SU-DHL-6 (cell line): ENCODE results near the gene CLSTN2.

Experiments used
- CTCF ChIP-seq: fragments of 200-600 bp; sonication (generic); IDR thresholded peaks from one replicate; pipeline ENCODE4 v1.5.1; 2017; ENCODE audit warnings: antibody characterized with exemption, mild to moderate bottlenecking, low read length, moderate library complexity; ENCODE audit not compliant: insufficient read depth, poor library complexity, severe bottlenecking
- EZH2phosphoT487 ChIP-seq: fragments of 200-600 bp; sonication (generic), shearing (Covaris generic); conservative IDR thresholded peaks from 2 replicates; pipeline ENCODE4 v1.6.1; 2018; ENCODE audit warnings: mild to moderate bottlenecking, antibody characterized with exemption, low read length, moderate library complexity, mixed read lengths

GRCh38 chr3:140420621-140421357 lies 485.8 kb downstream of the CLSTN2 start:
- TF ChIP-seq CTCF (no peak), EZH2phosphoT487 (no peak)
